Esophagus squamous epithelium (tissue), 5 donors: ENCODE results near the gene UBASH3A. TPM values are rescaled to one million over a fixed set of nuclear protein-coding genes. Genes with fewer than 3 reads are reported as not detected.

Experiments used
- DNase-seq: peaks from one replicate; lab custom pipeline; 2025; lab: John Stamatoyannopoulos, UW
- H3K27ac ChIP-seq, 4 donors: fragments of 200-600 bp; sonication (generic); one replicate each; pipeline ENCODE4 v1.5.1; 2016 to 2019; ENCODE audit warnings: mild to moderate bottlenecking in 1 of 4
- H3K27me3 ChIP-seq, 4 donors: fragments of 200-600 bp; sonication (generic); 1 replicate in 3 of 4; 2 replicates in 1 of 4; pipeline versions ENCODE4 v1.5.1 to v1.6.0; 2017 to 2021; ENCODE audit warnings: antibody characterized with exemption in 1 of 4
- H3K36me3 ChIP-seq, 3 donors: fragments of 200-600 bp; sonication (generic); one replicate each; pipeline ENCODE4 v1.5.1; 2016 to 2019
- H3K4me1 ChIP-seq, 3 donors: fragments of 200-600 bp; sonication (generic); one replicate each; pipeline ENCODE4 v1.5.1; 2017 to 2019
- H3K4me3 ChIP-seq, 4 donors: fragments of 200-600 bp; sonication (generic); 1 replicate in 3 of 4; 2 replicates in 1 of 4; pipeline ENCODE4 v1.5.1; 2016 to 2019; ENCODE audit warnings: mild to moderate bottlenecking in 2 of 4, moderate library complexity in 1 of 4
- H3K9me3 ChIP-seq, 3 donors: fragments of 200-600 bp; sonication (generic); one replicate each; pipeline ENCODE4 v1.5.1; 2016 to 2019
- CTCF ChIP-seq, 6 experiments: fragments of 450-650 bp in 4 of 6; fragments of 200-600 bp in 2 of 6; sonication (generic) in 2 of 6; IDR thresholded peaks; one replicate each; pipeline ENCODE4 v1.5.1; 2016 to 2019; ENCODE audit warnings: antibody characterized with exemption in 6 of 6, mild to moderate bottlenecking in 4 of 6, moderate library complexity in 4 of 6
- POLR2A ChIP-seq, 4 donors: fragments of 450-650 bp; IDR thresholded peaks; one replicate each; pipeline ENCODE4 v1.6.1; 2017; ENCODE audit warnings: antibody characterized with exemption in 4 of 4, mild to moderate bottlenecking in 4 of 4, moderate library complexity in 3 of 4
- WGBS, 2 donors: methylation state at CpG; one replicate each; pipeline ENCODE4 v1.1.5; 2018; 5-methylcytosine and 5-hydroxymethylcytosine counted together
- intact Hi-C: fragments of 100-400 bp; cut with DNase I; formaldehyde crosslinking; loops from one replicate; pipeline ENCODE4 v1.15.0; 2022
- total RNA-seq, 4 donors: library from RNA; depleted of rRNA; stranded (reverse); fragments of >200 nt; gene quantifications; one replicate each; pipeline ENCODE4 v1.1.0, GENCODE V29; 2016
- donor health status: DM: yes; HTN: yes; CAD: no.

The UBASH3A gene
- total RNA-seq, 4 donors from 2014 or later: 0.57 to 1.9 (median 0.73) TPM

GRCh38 chr21:42475526-42476387, 72.1 kb downstream of the UBASH3A start:
- 88 to 92% methylated on average over 8 to 12 of the region's 18 CpGs for WGBS, 2 donors
- H3K9me3 ChIP-seq: no peaks in the 10 kb centered on the region
- TF ChIP-seq CTCF (IDR thresholded peaks at IDR 0.05) (no peak), POLR2A (IDR thresholded peaks at IDR 0.05) (no peak)
- no peaks in the 10 kb centered on the region for H3K36me3 ChIP-seq
- no peak for DNase-seq
- H3K4me1 ChIP-seq: peaks cover 6 to 18% (median 8%) of the 10 kb centered on the region in 3 donors
- H3K4me3 ChIP-seq: no peak overlapping the region
- no peak overlapping the region for H3K27ac ChIP-seq
- no peaks in the 10 kb centered on the region for H3K27me3 ChIP-seq
- intact Hi-C loops: no loop called here

GRCh38 chr21:42476388-42477331, 73.0 kb downstream of the UBASH3A start:
- no peak for DNase-seq
- Histone ChIP-seq H3K27me3 (no peaks in the 10 kb centered on the region), H3K4me1 (peaks cover 6 to 18% (median 8%) of the 10 kb centered on the region in 3 donors), H3K9me3 (no peaks in the 10 kb centered on the region), H3K4me3 (no peak overlapping the region), H3K27ac (no peak overlapping the region), H3K36me3 (no peaks in the 10 kb centered on the region)
- intact Hi-C loops: no loop called here
- WGBS, 2 donors: 87 to 91% methylated on average over 12 to 13 of the region's 25 CpGs
- TF ChIP-seq CTCF (IDR thresholded peaks at IDR 0.05): no peak
- TF ChIP-seq POLR2A (IDR thresholded peaks at IDR 0.05): no peak

GRCh38 chr21:42478504-42478903, 74.8 kb downstream of the UBASH3A start:
- 56 to 69% methylated on average over 6 to 7 of the region's 7 CpGs for WGBS, 2 donors

GRCh38 chr21:42479582-42479981, 75.9 kb downstream of the UBASH3A start:
- no peak for TF ChIP-seq POLR2A (IDR thresholded peaks at IDR 0.05)
- TF ChIP-seq CTCF (IDR thresholded peaks at IDR 0.05): no peak
- H3K27ac ChIP-seq: no peak overlapping the region
- H3K9me3 ChIP-seq: no peaks in the 10 kb centered on the region
- WGBS, 2 donors: 63 to 81% methylated on average over 4 to 5 of the region's 5 CpGs
- H3K36me3 ChIP-seq: no peaks in the 10 kb centered on the region
- H3K27me3 ChIP-seq: no peaks in the 10 kb centered on the region
- no peak overlapping the region for H3K4me3 ChIP-seq
- H3K4me1 ChIP-seq: peaks cover 0 to 6% (median under 1%) of the 10 kb centered on the region in 3 donors
- intact Hi-C loops: no loop called here
- DNase-seq: no peak

More at GRCh38 chr21:42478504-42478903, 74.8 kb downstream of the UBASH3A start:
- intact Hi-C loops: no loop called here
- H3K9me3 ChIP-seq: no peaks in the 10 kb centered on the region
- H3K4me3 ChIP-seq: no peak overlapping the region
- peaks cover 6 to 17% (median 8%) of the 10 kb centered on the region in 3 donors for H3K4me1 ChIP-seq
- H3K27me3 ChIP-seq: no peaks in the 10 kb centered on the region
- DNase-seq: no peak
- no peaks in the 10 kb centered on the region for H3K36me3 ChIP-seq
- no peak overlapping the region for H3K27ac ChIP-seq
- TF ChIP-seq POLR2A (IDR thresholded peaks at IDR 0.05) (no peak), CTCF (IDR thresholded peaks at IDR 0.05) (no peak)
